GM18951 (cell line): ENCODE measurements around the gene MAB21L4.

ENCODE experiments used
- POLR2A ChIP-seq: IDR thresholded peaks from 4 replicates; pipeline ENCODE4 v1.6.1; 2011; ENCODE audit warnings: mild to moderate bottlenecking; ENCODE audit not compliant: insufficient read length, insufficient read depth; ENCODE audit errors: extremely low read depth
- in situ Hi-C: fragments of 300-500 bp; cut with MboI; formaldehyde crosslinking; loops from one replicate; pipeline ENCODE4 v1.12.0; 2022; ENCODE audit warnings: low sequenced_read_pairs, mixed read lengths, inconsistent platforms; ENCODE audit not compliant: unreplicated experiment

The MAB21L4 gene

DNA sequence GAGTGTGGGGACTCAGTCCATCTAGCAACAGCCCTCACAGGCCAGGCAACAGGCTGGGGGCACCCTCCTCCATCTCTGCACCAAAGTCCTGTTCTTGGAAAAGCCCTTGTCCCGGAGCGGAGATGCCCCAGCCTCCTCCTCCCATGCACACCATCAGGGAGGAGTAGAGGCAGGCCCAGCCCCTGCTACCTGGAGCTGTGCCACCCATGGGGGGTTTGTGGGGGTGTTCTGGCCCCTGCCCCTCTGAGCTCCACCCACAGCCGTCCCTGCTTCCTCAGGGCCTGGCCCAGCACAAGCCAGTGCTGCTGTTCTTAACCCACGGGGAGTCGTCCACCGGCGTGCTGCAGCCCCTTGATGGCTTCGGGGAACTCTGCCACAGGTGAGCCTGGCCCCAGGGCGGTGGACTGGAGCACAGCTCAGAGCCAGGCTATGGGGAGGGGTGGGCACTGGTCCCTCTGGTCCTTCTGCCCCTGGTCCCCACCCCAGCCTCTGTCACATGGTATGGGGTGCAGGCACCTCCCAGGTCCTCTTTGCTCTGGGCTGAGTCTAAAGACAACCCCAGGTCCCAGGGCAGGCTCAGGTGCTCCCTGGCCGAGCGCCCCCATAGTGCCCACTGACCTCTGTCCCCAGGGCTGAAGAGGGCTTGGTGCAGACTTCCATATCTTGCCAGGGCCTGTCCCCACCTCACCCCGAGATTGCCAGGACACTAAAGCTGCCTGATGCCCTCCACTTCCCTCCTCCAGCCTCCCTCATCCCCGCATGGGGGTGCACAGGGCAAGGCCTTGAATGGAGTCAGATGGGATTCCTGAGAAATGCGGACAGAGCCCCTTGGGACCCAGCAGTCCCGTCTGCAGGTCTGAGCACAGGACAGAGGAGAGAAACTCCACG is 24.6 kb downstream of the MAB21L4 start:
- no peak for TF ChIP-seq POLR2A
- in situ Hi-C loops = no loop called here

DNA sequence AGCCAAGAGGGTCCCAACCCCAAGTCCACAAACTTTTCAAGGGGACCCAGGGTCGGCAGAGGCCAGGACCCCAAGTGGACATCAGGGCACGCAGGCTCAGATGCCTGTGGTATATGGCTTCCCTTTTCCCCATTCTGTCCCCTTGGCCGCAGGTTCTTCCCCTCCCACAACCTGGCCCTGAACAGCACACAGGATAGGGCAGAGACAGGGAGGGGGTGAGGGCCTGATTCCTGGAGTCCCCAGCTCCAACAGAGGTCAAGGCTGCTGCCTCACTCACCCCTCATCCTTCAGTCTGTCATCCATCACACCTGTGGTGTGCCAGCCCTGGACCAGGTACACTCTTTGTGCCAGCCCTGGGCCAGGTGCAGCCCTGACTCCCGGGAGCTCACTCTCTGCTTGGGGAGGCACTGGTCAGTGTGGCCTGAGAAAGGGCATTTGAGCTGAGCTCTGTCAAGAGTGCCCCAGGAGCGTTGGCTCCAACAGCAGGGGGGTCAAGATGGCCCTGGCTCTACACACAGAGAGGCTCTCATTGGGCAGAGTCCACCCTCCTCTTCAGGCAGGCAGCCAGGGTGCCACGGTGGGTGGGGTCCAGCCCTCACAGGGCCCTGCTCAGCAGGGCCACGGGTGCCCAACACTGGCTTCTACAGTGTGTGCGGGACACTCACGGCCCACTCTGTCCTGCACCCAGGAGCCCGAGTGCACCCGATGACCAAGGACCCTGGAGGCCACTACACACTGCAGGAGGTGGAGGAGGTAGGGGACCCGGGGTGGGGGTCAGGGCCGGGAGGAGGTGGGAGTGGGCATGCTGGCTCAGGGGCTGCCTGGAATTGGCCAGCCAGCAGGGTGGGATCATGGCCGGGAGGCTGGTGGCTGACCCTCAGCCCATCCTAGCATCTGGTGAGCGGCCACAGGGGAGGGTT is 25.7 kb downstream of the MAB21L4 start:
- no peak for TF ChIP-seq POLR2A
- in situ Hi-C loops = no loop called here

DNA sequence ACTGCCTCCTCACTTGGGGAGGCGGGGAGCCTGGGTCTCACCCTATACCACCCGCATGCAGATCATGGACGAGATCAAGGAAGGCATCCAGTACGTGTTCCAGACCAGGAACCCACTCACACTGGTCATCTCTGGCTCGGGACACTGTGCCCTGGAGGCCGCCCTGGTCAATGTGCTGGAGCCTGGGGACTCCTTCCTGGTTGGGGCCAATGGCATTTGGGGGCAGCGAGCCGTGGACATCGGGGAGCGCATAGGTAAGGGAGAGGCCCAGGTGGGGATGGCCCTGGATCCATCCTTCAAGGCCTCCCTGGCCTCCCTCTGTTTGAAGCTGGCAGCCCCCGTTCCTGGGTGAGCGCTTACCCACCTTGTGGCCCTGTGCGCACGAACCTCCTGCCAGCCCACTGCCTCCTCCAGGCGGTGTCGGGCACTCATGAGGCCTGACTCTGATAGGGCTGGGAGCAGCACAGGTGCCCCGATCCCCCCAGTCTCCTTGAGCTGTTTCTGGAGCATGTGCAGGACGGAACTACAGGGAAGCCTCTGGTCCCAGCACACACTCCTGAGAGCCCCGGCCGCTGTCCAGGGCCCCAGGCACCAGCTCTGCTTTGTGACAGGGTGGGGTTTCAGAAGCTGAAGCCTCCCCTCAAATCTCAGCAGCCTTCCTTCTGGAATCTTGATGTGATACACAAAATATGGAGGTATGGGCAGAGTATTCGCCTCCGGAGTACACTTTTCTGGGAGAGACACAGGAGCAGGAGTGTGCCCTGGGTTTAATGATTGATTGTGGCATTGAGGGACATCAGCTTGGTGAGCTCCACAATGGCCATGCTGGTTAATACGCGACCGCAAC is 26.6 kb downstream of the MAB21L4 start:
- in situ Hi-C loops = no loop called here
- TF ChIP-seq POLR2A = no peak

DNA sequence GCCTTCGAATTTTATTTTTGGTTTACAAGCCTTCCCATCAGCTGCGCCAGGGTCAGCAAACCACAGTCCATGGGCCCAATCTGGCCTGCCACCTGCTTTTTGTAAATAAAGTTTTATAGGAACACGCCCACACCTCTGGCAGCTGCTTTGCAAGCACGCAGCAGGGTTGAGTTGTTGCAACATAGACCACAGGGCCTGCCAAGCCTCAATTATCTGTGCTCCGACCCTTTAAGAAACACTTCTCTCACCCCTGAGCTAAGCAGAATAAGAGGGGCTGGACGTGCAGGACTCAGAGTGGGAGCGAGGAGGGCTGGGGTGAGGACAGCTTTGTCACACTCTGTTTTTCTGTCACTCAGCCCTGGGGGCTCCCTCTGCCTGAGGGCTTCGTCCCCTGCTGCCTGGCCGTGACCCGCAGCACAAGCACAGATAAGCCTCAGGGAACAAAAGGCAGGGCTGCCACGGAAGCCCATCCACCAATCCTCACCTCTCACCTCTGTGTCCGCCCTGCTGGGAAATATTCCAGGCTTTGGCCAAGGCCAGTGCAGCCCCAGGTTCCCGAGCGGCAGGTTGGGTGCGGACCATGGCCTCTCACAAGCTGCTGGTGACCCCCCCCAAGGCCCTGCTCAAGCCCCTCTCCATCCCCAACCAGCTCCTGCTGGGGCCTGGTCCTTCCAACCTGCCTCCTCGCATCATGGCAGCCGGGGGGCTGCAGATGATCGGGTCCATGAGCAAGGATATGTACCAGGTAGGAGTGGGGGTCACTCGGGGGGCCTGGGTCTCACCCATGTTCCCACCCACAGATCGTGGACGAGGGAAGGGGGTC is 27.5 kb downstream of the MAB21L4 start, which contains the start of gene AGXT:
TSS of gene AGXT (plus strand) at position 539 of the 823 bp plus-strand sequence. CDS start at position 581, 42 bp downstream.
- TF ChIP-seq POLR2A = no peak
- in situ Hi-C loops = no loop called here

DNA sequence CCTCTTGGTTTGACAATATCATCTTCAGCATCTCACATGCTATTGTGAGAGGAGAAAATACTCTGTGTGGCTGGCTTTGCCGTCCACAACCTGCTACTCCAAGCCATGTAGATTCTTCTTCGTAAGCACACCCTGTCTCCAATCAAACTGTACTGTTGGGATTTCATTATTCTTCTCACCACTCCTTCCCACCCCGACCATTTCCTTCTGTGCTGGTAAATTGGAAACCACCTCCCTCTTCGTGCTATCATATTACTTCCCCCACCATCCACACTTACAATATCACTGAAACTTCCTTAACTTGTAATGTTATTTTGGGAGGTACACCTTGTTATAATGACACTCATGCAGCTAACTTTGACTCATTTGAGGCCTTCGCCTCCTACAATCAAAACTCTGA is 30.6 kb downstream of the MAB21L4 start:
- no peak for TF ChIP-seq POLR2A
- in situ Hi-C loops = no loop called here

DNA sequence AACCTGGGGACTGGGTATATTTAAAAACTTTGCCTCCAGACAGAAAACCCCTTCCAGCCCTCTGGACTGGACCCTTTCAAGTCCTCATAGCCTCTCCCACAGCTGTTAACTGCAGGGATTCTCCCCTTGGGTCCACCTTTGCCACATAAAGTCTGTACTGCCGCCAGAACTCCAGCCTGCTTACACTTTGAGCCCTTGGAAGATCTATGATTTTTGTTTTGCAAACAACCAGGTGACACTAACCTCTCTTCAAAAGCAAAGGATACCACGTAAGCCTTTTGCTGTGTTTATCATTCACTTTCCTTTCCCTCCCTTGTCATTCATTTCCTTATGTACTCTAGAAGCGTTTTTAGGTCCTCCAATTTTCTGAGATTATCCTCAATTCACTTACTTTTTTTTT is 31.5 kb downstream of the MAB21L4 start:
- no peak for TF ChIP-seq POLR2A
- in situ Hi-C loops = no loop called here

DNA sequence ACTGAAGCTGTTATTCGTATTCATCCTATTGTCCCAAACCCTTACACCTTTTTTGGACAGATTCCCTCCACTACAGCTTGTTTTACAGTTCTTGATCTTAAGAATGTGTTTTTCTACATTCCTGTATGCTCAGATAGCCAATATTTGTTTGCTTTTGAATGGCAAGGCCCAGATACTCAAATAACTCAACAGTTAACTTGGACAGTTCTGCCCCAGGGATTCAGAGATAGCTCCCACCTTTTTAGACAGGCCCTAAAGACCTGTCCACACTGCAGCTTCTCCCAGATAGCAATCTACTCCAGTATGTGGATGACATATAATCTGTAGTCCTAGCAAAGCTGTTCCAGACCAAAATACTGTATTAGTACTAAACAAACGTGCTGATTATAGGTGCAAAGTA is 34.4 kb downstream of the MAB21L4 start:
- no peak for TF ChIP-seq POLR2A
- in situ Hi-C loops = no loop called here

DNA sequence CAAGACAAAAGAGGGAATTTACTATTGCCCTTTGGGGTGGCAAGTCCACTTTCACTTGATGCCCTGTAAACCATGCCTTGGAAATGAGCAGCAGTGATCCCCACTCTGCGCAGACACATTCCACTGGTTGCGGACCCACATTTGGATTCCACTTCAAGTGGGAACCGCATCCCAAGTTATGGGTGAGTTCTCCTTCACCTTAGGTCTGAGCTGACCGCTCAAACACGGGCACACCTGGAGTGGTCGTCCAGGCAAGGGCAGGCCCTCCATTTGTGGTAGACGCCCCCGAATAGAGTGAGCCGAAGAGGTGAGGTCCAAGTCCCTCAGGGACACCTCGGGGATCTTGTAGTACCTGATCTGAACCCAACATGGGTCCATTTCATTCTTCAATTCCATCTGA is 37.1 kb downstream of the MAB21L4 start:
- in situ Hi-C loops = no loop called here
- TF ChIP-seq POLR2A = no peak

DNA sequence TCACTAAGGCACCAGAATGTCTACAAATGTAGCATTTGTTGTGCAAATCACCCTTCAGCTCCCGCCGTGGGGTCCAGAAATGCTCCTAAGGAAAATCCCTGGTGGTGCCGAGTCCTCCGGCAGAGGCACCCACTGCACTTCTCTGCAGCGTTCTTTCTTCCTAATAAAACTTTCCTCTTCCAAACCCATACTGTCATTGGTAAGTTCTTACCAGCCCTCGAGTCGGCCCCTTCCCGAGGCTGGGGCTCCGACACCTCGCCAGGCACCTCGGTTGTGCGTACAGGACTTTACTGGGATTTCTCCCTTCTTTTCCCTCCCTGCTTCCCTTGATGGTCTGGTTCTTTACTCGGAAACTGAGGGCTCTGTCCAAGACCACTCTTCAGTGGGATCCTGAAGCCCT is 37.6 kb downstream of the MAB21L4 start:
- in situ Hi-C loops = no loop called here
- TF ChIP-seq POLR2A = no peak

DNA sequence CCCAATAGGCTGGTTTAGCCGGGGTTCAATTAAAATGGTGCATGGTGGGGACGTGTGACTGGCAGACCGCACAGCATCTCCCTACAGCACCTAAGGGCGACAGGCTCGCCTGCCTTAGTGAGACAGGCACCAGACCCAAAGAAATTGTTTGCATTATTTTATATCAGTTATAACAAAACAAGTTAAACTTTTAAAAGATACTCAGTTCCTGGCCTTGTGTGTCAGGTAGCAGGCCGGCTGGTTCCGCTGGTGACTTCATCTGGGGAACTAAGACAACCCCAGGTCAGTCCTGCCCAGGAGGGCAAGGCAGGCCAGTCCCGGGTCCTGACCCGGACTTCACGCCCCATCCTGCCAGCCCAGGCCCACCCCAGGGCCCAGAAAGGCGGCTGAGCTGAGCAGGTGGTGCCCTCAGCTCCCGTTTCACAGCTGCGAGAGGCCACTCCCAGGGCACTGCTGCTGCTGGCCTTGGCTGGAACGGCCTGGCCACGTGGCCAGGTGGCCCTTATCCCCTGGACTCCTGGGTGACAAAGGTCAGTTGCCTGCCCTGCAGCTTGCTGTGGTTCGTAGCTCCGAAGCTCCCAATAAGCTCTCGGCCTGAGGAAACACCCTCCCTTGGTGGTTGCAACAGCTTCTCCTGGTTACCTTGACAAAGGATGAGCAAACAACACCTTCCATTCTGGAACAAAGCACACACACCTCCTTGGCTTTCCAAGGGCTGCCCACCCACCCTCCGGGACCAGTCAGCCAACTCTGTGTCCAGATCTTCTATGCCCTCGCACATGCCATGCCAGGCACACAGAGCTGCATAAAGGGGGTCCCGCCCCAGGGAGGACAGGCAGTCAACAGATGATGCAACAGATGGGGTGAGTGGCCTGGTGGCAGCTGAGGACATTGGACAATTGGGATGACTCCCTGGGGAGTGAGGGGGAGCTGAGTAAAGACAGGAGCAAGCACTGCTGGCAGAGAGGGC is 38.6 kb downstream of the MAB21L4 start:
- no peak for TF ChIP-seq POLR2A
- in situ Hi-C loops = no loop called here
